Right lobe of liver (tissue), 4 donors: ENCODE measurements around the gene LZTR1.

ENCODE experiments used
- CTCF ChIP-seq, 4 donors: fragments of 200-600 bp in 3 of 4; fragments of 450-650 bp in 1 of 4; IDR thresholded peaks; one replicate each; pipeline versions ENCODE4 v1.5.1 to v1.8.0; 2016 to 2022; ENCODE audit warnings: antibody characterized with exemption in 4 of 4, mild to moderate bottlenecking in 2 of 4
- POLR2A ChIP-seq: fragments of 450-650 bp; IDR thresholded peaks from one replicate; pipeline ENCODE4 v1.6.1; 2017; ENCODE audit warnings: antibody characterized with exemption, mild to moderate bottlenecking
- donor health status: DM: no; HTN: no; CAD: no.
- donor health status: DM: no; HTN: no; CAD: no.
- donor health status: DM: no; HTN: yes; CAD: no.

GRCh38 chr22:20988573-20989322 lies 6.7 kb downstream of the LZTR1 start:
- TF ChIP-seq CTCF (IDR thresholded peaks at IDR 0.05) (no peak), POLR2A (no peak)
